NOMO-1 treated with dmso at 0.1 percent for 144 hours (cell line): Measurements from ENCODE around the gene COA5.
"Not testable (repeated sequence)": the region's sequence is repeated elsewhere in the genome, so short reads cannot be mapped to it uniquely, and the experiment has no call there.

Experiments
- DNase-seq: peaks from one replicate; lab custom pipeline; 2025; ENCODE audit not compliant: unreplicated experiment; lab: John Stamatoyannopoulos, UW

The COA5 gene

GRCh38 chr2:98607104-98607503, 1.2 kb downstream of the COA5 start:
- DNase-seq: peak; percentile 6

- DNase-seq: no peak
Observed at GRCh38 chr2:98606431-98606830, 1.9 kb downstream of the COA5 start.

- no peak for DNase-seq
Observed at GRCh38 chr2:98605076-98605475, 3.2 kb downstream of the COA5 start.

GRCh38 chr2:98604547-98604946, 3.8 kb downstream of the COA5 start:
- no peak for DNase-seq

- DNase-seq: no peak
Observed at GRCh38 chr2:98601532-98602132, 6.7 kb downstream of the COA5 start.

- no peak for DNase-seq
Observed at GRCh38 chr2:98598781-98599428, 9.4 kb downstream of the COA5 start.

- DNase-seq: not testable (repeated sequence)
Observed at GRCh38 chr2:98594665-98595064, 13.6 kb downstream of the COA5 start.

GRCh38 chr2:98592565-98592964, 15.7 kb downstream of the COA5 start:
- no peak for DNase-seq

GRCh38 chr2:98589489-98589888, 18.8 kb downstream of the COA5 start:
- no peak for DNase-seq

GRCh38 chr2:98588880-98589431, 19.4 kb downstream of the COA5 start:
- no peak for DNase-seq

- no peak for DNase-seq
Observed at GRCh38 chr2:98586551-98587140, 21.7 kb downstream of the COA5 start.

- DNase-seq: no peak
Observed at GRCh38 chr2:98585386-98585785, 22.9 kb downstream of the COA5 start.

- no peak for DNase-seq
Observed at GRCh38 chr2:98583816-98584618, 24.3 kb downstream of the COA5 start.

GRCh38 chr2:98583276-98583675, 25.0 kb downstream of the COA5 start:
- no peak for DNase-seq

- DNase-seq: no peak
Observed at GRCh38 chr2:98582523-98582922, 25.8 kb downstream of the COA5 start.

GRCh38 chr2:98580656-98581284, 27.5 kb downstream of the COA5 start:
- no peak for DNase-seq

GRCh38 chr2:98579926-98580325, 28.4 kb downstream of the COA5 start:
- DNase-seq: no peak

- no peak for DNase-seq
Observed at GRCh38 chr2:98578231-98578630, 30.1 kb downstream of the COA5 start.

GRCh38 chr2:98577313-98577712, 31.0 kb downstream of the COA5 start:
- no peak for DNase-seq

- DNase-seq: no peak
Observed at GRCh38 chr2:98576666-98577312, 31.5 kb downstream of the COA5 start.

GRCh38 chr2:98573426-98573825, 34.9 kb downstream of the COA5 start:
- DNase-seq: no peak
